Measurements from ENCODE around the gene CAND2. TPM values are rescaled to one million over a fixed set of nuclear protein-coding genes. Genes with fewer than 3 reads are reported as not detected.
A peak's percentile ranks its signal among the peaks of the same experiment; 100 is the strongest.

CAND2 gene
- total and polyA plus RNA-seq, 4 donors, result 2.6 to 24.4 (median 14.5) TPM

GRCh38 chr3:12754313-12754712 is 42.2 kb upstream of the CAND2 start:
- Histone ChIP-seq H3K9me3 (ENCODE audit: control insufficient read depth, low read length) (no peaks in the 10 kb centered on the region), H3K4me1 (ENCODE audit: control insufficient read depth in 1 of 2, insufficient read depth in 2 of 2, low read length in 2 of 2) (no peaks in the 10 kb centered on the region), H3K36me3 (ENCODE audit: control insufficient read depth in 1 of 2, insufficient read depth in 2 of 2, low read length in 1 of 2) (no peaks in the 10 kb centered on the region), H3K27ac (ENCODE audit: low read depth in 1 of 2, low read length in 2 of 2) (no peak overlapping the region), H3K27me3 (ENCODE audit: control insufficient read depth in 1 of 2, insufficient read depth in 2 of 2, low read length in 1 of 2) (no peaks in the 10 kb centered on the region), H3K4me3 (ENCODE audit: low read length in 2 of 2) (no peak overlapping the region)
- DNase-seq (no peak), ATAC-seq (ENCODE audit: low FRiP score) (no peak)
- WGBS, 2 donors, result 97 to 100% methylated on average over 1 of the region's 1 CpG
- intact Hi-C loops (cut with DNase I), result no loop called here

GRCh38 chr3:12755754-12756153 is 40.7 kb upstream of the CAND2 start:
- no peaks in the 10 kb centered on the region for H3K4me1 ChIP-seq (ENCODE audit: control insufficient read depth in 1 of 2, insufficient read depth in 2 of 2, low read length in 2 of 2)
- intact Hi-C loops (cut with DNase I), result no loop called here
- DNase-seq (peak in 1 of 2 donors; percentile 4), ATAC-seq (ENCODE audit: low FRiP score) (no peak)
- no peaks in the 10 kb centered on the region for H3K36me3 ChIP-seq (ENCODE audit: control insufficient read depth in 1 of 2, insufficient read depth in 2 of 2, low read length in 1 of 2)
- H3K27me3 ChIP-seq (ENCODE audit: control insufficient read depth in 1 of 2, insufficient read depth in 2 of 2, low read length in 1 of 2), result no peaks in the 10 kb centered on the region
- no peaks in the 10 kb centered on the region for H3K9me3 ChIP-seq (ENCODE audit: control insufficient read depth, low read length)
- H3K4me3 ChIP-seq (ENCODE audit: low read length in 2 of 2), result no peak overlapping the region
- WGBS, 2 donors, result 81 to 87% methylated on average over 6 of the region's 6 CpGs
- H3K27ac ChIP-seq (ENCODE audit: low read depth in 1 of 2, low read length in 2 of 2), result no peak overlapping the region

GRCh38 chr3:12756175-12756574 is 40.3 kb upstream of the CAND2 start:
- Histone ChIP-seq H3K36me3 (ENCODE audit: control insufficient read depth in 1 of 2, insufficient read depth in 2 of 2, low read length in 1 of 2) (no peaks in the 10 kb centered on the region), H3K4me1 (ENCODE audit: control insufficient read depth in 1 of 2, insufficient read depth in 2 of 2, low read length in 2 of 2) (no peaks in the 10 kb centered on the region), H3K27ac (ENCODE audit: low read depth in 1 of 2, low read length in 2 of 2) (no peak overlapping the region), H3K4me3 (ENCODE audit: low read length in 2 of 2) (no peak overlapping the region), H3K27me3 (ENCODE audit: control insufficient read depth in 1 of 2, insufficient read depth in 2 of 2, low read length in 1 of 2) (no peaks in the 10 kb centered on the region), H3K9me3 (ENCODE audit: control insufficient read depth, low read length) (no peaks in the 10 kb centered on the region)
- WGBS, 2 donors, result 92 to 95% methylated on average over 4 of the region's 4 CpGs
- ATAC-seq (ENCODE audit: low FRiP score), result no peak
- DNase-seq, result no peak
- intact Hi-C loops (cut with DNase I), result no loop called here

- DNase-seq, result peak in 1 of 2 donors; percentile 24
- intact Hi-C loops (cut with DNase I), result no loop called here
- no peaks in the 10 kb centered on the region for H3K36me3 ChIP-seq (ENCODE audit: control insufficient read depth in 1 of 2, insufficient read depth in 2 of 2, low read length in 1 of 2)
- WGBS, 2 donors, result 97 to 99% methylated on average over 3 of the region's 3 CpGs
- H3K4me3 ChIP-seq (ENCODE audit: low read length in 2 of 2), result no peak overlapping the region
- H3K9me3 ChIP-seq (ENCODE audit: control insufficient read depth, low read length), result no peaks in the 10 kb centered on the region
- no peak for ATAC-seq (ENCODE audit: low FRiP score)
- H3K4me1 ChIP-seq (ENCODE audit: control insufficient read depth in 1 of 2, insufficient read depth in 2 of 2, low read length in 2 of 2), result no peaks in the 10 kb centered on the region
- no peak overlapping the region for H3K27ac ChIP-seq (ENCODE audit: low read depth in 1 of 2, low read length in 2 of 2)
- no peaks in the 10 kb centered on the region for H3K27me3 ChIP-seq (ENCODE audit: control insufficient read depth in 1 of 2, insufficient read depth in 2 of 2, low read length in 1 of 2)
Measured at GRCh38 chr3:12756635-12757034, 39.8 kb upstream of the CAND2 start.

DNA sequence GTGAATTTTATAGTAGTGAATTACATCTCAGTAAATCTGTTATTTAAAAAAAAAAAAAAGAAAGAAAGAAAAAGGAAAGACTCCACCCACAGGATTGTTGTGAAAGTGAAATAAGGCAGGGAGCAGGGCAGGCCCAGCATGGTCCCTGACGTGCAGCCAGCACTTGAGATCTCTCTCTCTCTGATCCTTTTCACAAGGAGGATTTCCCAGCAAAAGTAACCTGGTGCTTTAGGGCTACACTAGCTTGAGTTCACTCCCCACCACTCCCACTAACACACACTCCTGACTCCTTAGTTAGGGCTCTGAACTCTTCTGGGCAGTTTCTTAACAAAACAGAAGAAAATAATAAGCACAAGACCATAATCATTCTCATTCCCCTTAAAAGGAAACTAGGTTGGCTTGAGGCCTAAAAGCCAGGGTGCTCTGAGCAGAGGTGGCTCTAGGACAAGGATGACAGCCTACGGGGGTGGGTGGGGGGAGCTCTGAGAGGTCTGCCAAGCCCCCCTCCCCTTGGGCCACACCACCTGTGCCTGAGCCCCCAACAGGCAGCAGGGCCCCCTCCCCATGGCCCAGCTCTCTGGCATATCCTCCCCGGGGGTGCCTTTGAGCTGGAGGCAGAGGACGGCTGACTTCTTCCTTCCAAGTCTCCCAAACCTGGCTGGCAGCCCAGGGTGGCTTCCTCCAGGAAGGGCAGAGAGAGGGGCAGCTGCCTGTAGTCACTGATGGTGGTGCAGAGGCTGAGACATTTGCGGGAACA is 38.3 kb upstream of the CAND2 start:
- no peaks in the 10 kb centered on the region for H3K27me3 ChIP-seq (ENCODE audit: control insufficient read depth in 1 of 2, insufficient read depth in 2 of 2, low read length in 1 of 2)
- 15% methylated on average over 5 of the region's 5 CpGs for WGBS, 2 donors
- no peak overlapping the region for H3K27ac ChIP-seq (ENCODE audit: low read depth in 1 of 2, low read length in 2 of 2)
- no peak overlapping the region for H3K4me3 ChIP-seq (ENCODE audit: low read length in 2 of 2)
- intact Hi-C loops (cut with DNase I), result no loop called here
- no peaks in the 10 kb centered on the region for H3K36me3 ChIP-seq (ENCODE audit: control insufficient read depth in 1 of 2, insufficient read depth in 2 of 2, low read length in 1 of 2)
- H3K9me3 ChIP-seq (ENCODE audit: control insufficient read depth, low read length), result no peaks in the 10 kb centered on the region
- ATAC-seq (ENCODE audit: low FRiP score) (peak; percentile 64), DNase-seq (peak; percentile 72 to 82)
- H3K4me1 ChIP-seq (ENCODE audit: control insufficient read depth in 1 of 2, insufficient read depth in 2 of 2, low read length in 2 of 2), result no peaks in the 10 kb centered on the region

DNA sequence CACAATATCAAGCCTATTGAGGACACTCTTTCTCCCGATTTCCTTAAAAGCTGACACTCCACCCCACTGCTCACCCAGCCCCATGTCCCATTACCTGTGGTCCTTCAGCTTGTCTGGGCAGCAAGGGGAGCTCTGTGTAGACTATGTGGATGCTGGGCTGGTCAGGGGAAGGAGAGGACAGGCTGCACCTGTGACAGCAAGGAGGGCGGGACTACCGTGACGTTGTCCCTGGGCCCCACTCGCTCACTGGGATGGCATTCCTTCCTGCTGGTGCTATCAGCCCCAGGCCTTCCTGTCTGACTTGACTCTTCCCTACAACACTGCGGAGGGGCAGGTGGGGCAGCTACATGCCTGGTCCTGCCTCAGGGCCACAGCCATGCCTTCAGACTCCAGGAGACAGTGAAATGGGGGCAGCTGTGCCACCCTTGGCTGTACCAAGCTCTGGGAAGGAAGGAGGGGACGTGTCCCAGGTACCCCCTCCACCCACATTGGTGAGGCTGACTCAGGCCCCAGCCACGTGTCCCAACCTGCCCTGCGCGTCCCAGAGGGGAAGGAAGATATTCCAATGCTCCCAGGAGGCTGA is 37.3 kb upstream of the CAND2 start, which contains the start of gene TMEM40:
Gene TMEM40, minus strand, starts transcription at position 163 of the 583 bp plus-strand sequence. CDS start 9,427 bp downstream, outside the sequence.
- Histone ChIP-seq H3K27me3 (ENCODE audit: control insufficient read depth in 1 of 2, insufficient read depth in 2 of 2, low read length in 1 of 2) (no peaks in the 10 kb centered on the region), H3K27ac (ENCODE audit: low read depth in 1 of 2, low read length in 2 of 2) (no peak within 1 kb of the TSS), H3K36me3 (ENCODE audit: control insufficient read depth in 1 of 2, insufficient read depth in 2 of 2, low read length in 1 of 2) (no peaks in the 10 kb centered on the region), H3K4me3 (ENCODE audit: low read length in 2 of 2) (no peak within 1 kb of the TSS), H3K4me1 (ENCODE audit: control insufficient read depth in 1 of 2, insufficient read depth in 2 of 2, low read length in 2 of 2) (no peaks in the 10 kb centered on the region), H3K9me3 (ENCODE audit: control insufficient read depth, low read length) (no peaks in the 10 kb centered on the region)
- WGBS, 2 donors, result 93 to 96% methylated on average over 10 of the region's 10 CpGs
- ATAC-seq (ENCODE audit: low FRiP score) (no peak), DNase-seq (no peak)
- intact Hi-C loops (cut with DNase I), result no loop called here

- no peaks in the 10 kb centered on the region for H3K36me3 ChIP-seq (ENCODE audit: control insufficient read depth in 1 of 2, insufficient read depth in 2 of 2, low read length in 1 of 2)
- H3K4me3 ChIP-seq (ENCODE audit: low read length in 2 of 2), result no peak overlapping the region
- no peak for DNase-seq
- H3K9me3 ChIP-seq (ENCODE audit: control insufficient read depth, low read length), result no peaks in the 10 kb centered on the region
- H3K27me3 ChIP-seq (ENCODE audit: control insufficient read depth in 1 of 2, insufficient read depth in 2 of 2, low read length in 1 of 2), result no peaks in the 10 kb centered on the region
- ATAC-seq (ENCODE audit: low FRiP score), result no peak
- no peaks in the 10 kb centered on the region for H3K4me1 ChIP-seq (ENCODE audit: control insufficient read depth in 1 of 2, insufficient read depth in 2 of 2, low read length in 2 of 2)
- WGBS, 2 donors, result 77 to 88% methylated on average over 8 of the region's 8 CpGs
- intact Hi-C loops (cut with DNase I), result no loop called here
- H3K27ac ChIP-seq (ENCODE audit: low read depth in 1 of 2, low read length in 2 of 2), result no peak overlapping the region
Measured at GRCh38 chr3:12759693-12760565, 36.6 kb upstream of the CAND2 start.

DNA sequence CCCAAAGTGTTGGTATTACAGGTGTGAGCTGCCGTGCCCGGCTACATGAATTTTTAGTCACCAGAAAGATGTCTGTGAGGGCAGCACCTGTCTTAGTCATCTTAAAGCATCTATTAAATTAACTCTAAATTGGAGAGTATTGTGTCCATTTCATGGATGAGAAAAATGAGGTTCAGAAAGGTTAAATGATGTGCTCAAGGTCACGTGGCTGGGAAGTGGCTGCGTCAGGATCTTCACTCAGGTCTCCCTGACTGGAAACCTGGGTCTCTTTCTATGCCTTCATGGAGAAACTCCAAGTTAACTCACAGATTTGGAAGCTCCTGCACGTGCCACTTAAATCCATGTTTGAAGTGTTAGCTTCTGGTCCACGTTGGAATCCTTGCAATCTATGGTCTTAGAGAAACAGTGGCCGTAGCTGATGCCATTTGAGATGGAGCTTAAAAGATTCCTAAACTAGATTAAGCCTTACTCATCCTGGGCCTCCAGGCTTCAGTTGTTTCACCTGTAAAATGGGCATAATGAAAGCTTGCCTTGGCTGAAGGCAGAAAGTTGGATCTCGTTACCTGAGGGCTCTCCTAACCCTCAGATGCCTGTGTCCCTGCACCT is 32.2 kb upstream of the CAND2 start:
- no peaks in the 10 kb centered on the region for H3K27me3 ChIP-seq (ENCODE audit: control insufficient read depth in 1 of 2, insufficient read depth in 2 of 2, low read length in 1 of 2)
- no peaks in the 10 kb centered on the region for H3K9me3 ChIP-seq (ENCODE audit: control insufficient read depth, low read length)
- intact Hi-C loops (cut with DNase I), result no loop called here
- DNase-seq (no peak), ATAC-seq (ENCODE audit: low FRiP score) (no peak)
- H3K4me3 ChIP-seq (ENCODE audit: low read length in 2 of 2), result no peak overlapping the region
- no peaks in the 10 kb centered on the region for H3K36me3 ChIP-seq (ENCODE audit: control insufficient read depth in 1 of 2, insufficient read depth in 2 of 2, low read length in 1 of 2)
- no peak overlapping the region for H3K27ac ChIP-seq (ENCODE audit: low read depth in 1 of 2, low read length in 2 of 2)
- H3K4me1 ChIP-seq (ENCODE audit: control insufficient read depth in 1 of 2, insufficient read depth in 2 of 2, low read length in 2 of 2), result no peaks in the 10 kb centered on the region
- 75 to 88% methylated on average over 8 of the region's 8 CpGs for WGBS, 2 donors

All from aorta (tissue), 5 donors.